K562 (cell line): Measurements from ENCODE around the gene PPAN. TPM values are rescaled to one million over a fixed set of nuclear protein-coding genes. Genes with fewer than 3 reads are reported as not detected.

Experiments used
- ATAC-seq: fragments of 200-7000 bp; cut with Tn5 transposase; 3 replicates; pipeline ENCODE4 v1.9.1; 2020; ENCODE audit warnings: moderate library complexity
- BruUV-seq: library from RNA; stranded (reverse); fragments of 400-500 nt; replicated peaks from 2 replicates; lab custom pipeline; 2021; lab: Mats Ljungman, UMichigan
- CTCF ChIA-PET: fragments of 300-600 bp; formaldehyde crosslinking; extraction: SDS; loops from one replicate; lab custom pipeline; 2021; ENCODE audit warnings: low intra/inter-chr PET ratio; lab: Yijun Ruan, JAX
- POLR2A ChIA-PET: fragments of 300-600, 350-650 bp; sonication (Branson Sonifier 250); formaldehyde crosslinking; extraction: SDS; loops from one replicate; lab custom pipeline; 2021; ENCODE audit warnings: antibody characterized with exemption, inconsistent platforms; lab: Yijun Ruan, JAX
- DNase-seq, 4 experiments: peaks; one replicate each; pipeline versions ENCODE4 v3.0.0 to v3.0.0-alpha.2; 2011 to 2018; ENCODE audit warnings: low spot score in 3 of 4, mixed read lengths in 3 of 4; ENCODE audit errors: extremely low read depth in 1 of 4
- FAIRE-seq: peaks from 2 replicates; lab custom pipeline; 2011; peaks lifted over from hg19 to GRCh38; lab: Jason Lieb, UNC
- H2AFZ ChIP-seq: 2 replicates; pipeline ENCODE4 v1.6.0; 2011; ENCODE audit warnings: low read depth, low read length, control low read depth, inconsistent platforms
- H3K27ac ChIP-seq: fragments of 200-600 bp; 3 replicates; pipeline ENCODE4 v1.8.0; 2011; ENCODE audit warnings: low read depth, mild to moderate bottlenecking, control low read depth, inconsistent platforms, low read length, moderate library complexity, mixed read lengths; ENCODE audit errors: extremely low read depth
- H3K27me3 ChIP-seq, 2 experiments: fragments of 300-600 bp in 1 of 2; 2 replicates in 1 of 2; 3 replicates in 1 of 2; pipeline versions ENCODE4 v1.6.0 to v1.8.0; 2011; ENCODE audit warnings: inconsistent platforms in 2 of 2, low read length in 2 of 2, mild to moderate bottlenecking in 1 of 2, mixed read lengths in 1 of 2, moderate library complexity in 1 of 2; ENCODE audit not compliant: control insufficient read depth in 2 of 2, insufficient read depth in 2 of 2
- H3K36me3 ChIP-seq: fragments of 300-600 bp; 3 replicates; pipeline ENCODE4 v1.8.0; 2011; ENCODE audit warnings: mild to moderate bottlenecking, low read length, inconsistent platforms; ENCODE audit not compliant: control insufficient read depth, insufficient read depth
- H3K4me1 ChIP-seq, 2 experiments: fragments of 200-600 bp in 1 of 2; replicated peaks in 1 of 2; 2 replicates in 1 of 2; 3 replicates in 1 of 2; pipeline versions ENCODE4 v1.5.1 to v1.8.0; 2011; ENCODE audit warnings: inconsistent platforms in 2 of 2, low read length in 2 of 2, mild to moderate bottlenecking in 1 of 2, mixed read lengths in 1 of 2, moderate library complexity in 1 of 2; ENCODE audit not compliant: control insufficient read depth in 2 of 2, insufficient read depth in 2 of 2
- H3K4me2 ChIP-seq: 2 replicates; pipeline ENCODE4 v1.6.1; 2011; ENCODE audit warnings: low read length, control low read depth, inconsistent platforms, mixed read lengths; ENCODE audit not compliant: insufficient read depth
- H3K4me3 ChIP-seq: fragments of 200-600 bp; sonication (generic), shearing (Covaris generic); 2 replicates; pipeline ENCODE4 v1.5.1; 2016; ENCODE audit warnings: control low read depth, inconsistent platforms
- H3K79me2 ChIP-seq: fragments of 200-600 bp; 3 replicates; pipeline ENCODE4 v1.8.0; 2011; ENCODE audit warnings: low read length, inconsistent platforms; ENCODE audit not compliant: control insufficient read depth, insufficient read depth
- H3K9ac ChIP-seq, 2 experiments: 2 replicates each; pipeline versions ENCODE4 v1.6.0 to v1.6.1; 2011; ENCODE audit warnings: low read depth in 2 of 2, low read length in 2 of 2, control low read depth in 1 of 2, inconsistent platforms in 1 of 2, mild to moderate bottlenecking in 1 of 2, mixed read lengths in 1 of 2; ENCODE audit not compliant: insufficient read depth in 1 of 2
- H3K9me1 ChIP-seq: one replicate; pipeline ENCODE4 v1.6.0; 2011; ENCODE audit warnings: inconsistent platforms, mild to moderate bottlenecking, low read length, moderate library complexity; ENCODE audit not compliant: control insufficient read depth, insufficient read depth
- H3K9me3 ChIP-seq: replicated peaks from 2 replicates; pipeline ENCODE4 v1.5.1; 2011; ENCODE audit warnings: low read depth, low read length, inconsistent platforms; ENCODE audit not compliant: control insufficient read depth, insufficient read depth
- H4K20me1 ChIP-seq: replicated peaks from 2 replicates; pipeline ENCODE4 v1.6.1; 2011; ENCODE audit warnings: low read length, inconsistent platforms, mixed read lengths; ENCODE audit not compliant: control insufficient read depth, insufficient read depth
- EHMT2 ChIP-seq: fragments of 450-650 bp; IDR thresholded peaks from 2 replicates; pipeline ENCODE4 v1.6.1; 2018; ENCODE audit warnings: antibody characterized with exemption
- FOXA1 ChIP-seq: fragments of 450-650 bp; IDR thresholded peaks from 2 replicates; pipeline ENCODE4 v1.6.1; 2016; ENCODE audit warnings: mild to moderate bottlenecking, borderline replicate concordance
- KAT2B ChIP-seq: IDR thresholded peaks from one replicate; pipeline ENCODE4 v1.6.1; 2012; ENCODE audit warnings: low read depth, mild to moderate bottlenecking, control low read depth, inconsistent platforms, low read length, moderate library complexity
- MAFG ChIP-seq: fragments of 450-650 bp; conservative IDR thresholded peaks from 2 replicates; pipeline ENCODE4 v1.6.1; 2016; ENCODE audit warnings: missing genetic modification characterization, missing compliant biosample characterization
- NFYB ChIP-seq: IDR thresholded peaks from 2 replicates; pipeline ENCODE4 v1.6.1; 2011; ENCODE audit warnings: mild to moderate bottlenecking, moderate library complexity; ENCODE audit not compliant: insufficient read length; ENCODE audit errors: extremely low read depth
- SAP30 ChIP-seq: fragments of 200-600 bp; sonication (generic); IDR thresholded peaks from 2 replicates; pipeline ENCODE4 v1.6.1; 2012; ENCODE audit warnings: borderline replicate concordance, low read depth, mild to moderate bottlenecking, moderate library complexity, low read length, control low read depth, inconsistent platforms; ENCODE audit not compliant: insufficient read depth, poor library complexity, severe bottlenecking
- SMARCE1 ChIP-seq: fragments of 450-650 bp; IDR thresholded peaks from 2 replicates; pipeline ENCODE4 v1.7.1; 2016; ENCODE audit warnings: mild to moderate bottlenecking
- SREBF2 ChIP-seq: sonication (generic); formaldehyde crosslinking; IDR thresholded peaks from 2 replicates; pipeline ENCODE4 v1.4.0; 2020; ENCODE audit warnings: mild to moderate bottlenecking, missing genetic modification reagents
- ZNF695 ChIP-seq: fragments of 450-650 bp; formaldehyde crosslinking; IDR thresholded peaks from 2 replicates; pipeline ENCODE4 v1.4.0; 2020; ENCODE audit warnings: mild to moderate bottlenecking, moderate library complexity
- WGBS: fragments of 100-300 bp; shearing (Covaris generic); methylation state at CpG from one replicate; pipeline ENCODE4 v1.1.6; 2016; ENCODE audit warnings: low coverage, mixed read lengths; ENCODE audit not compliant: insufficient coverage; ENCODE audit errors: missing lambda C conversion rate; 5-methylcytosine and 5-hydroxymethylcytosine counted together
- in situ Hi-C: fragments of 300-500 bp; cut with MboI; formaldehyde crosslinking; loops from 4 replicates; pipeline ENCODE4 v1.15.0; 2018; ENCODE audit warnings: inconsistent platforms, mixed read lengths
- intact Hi-C: fragments of 100-400 bp; cut with micrococcal nuclease; formaldehyde crosslinking; loops from 2 replicates; pipeline ENCODE4 v1.14.2; 2022
- polyA plus RNA-seq, 8 experiments: library from polyadenylated mRNA; depleted of rRNA in 4 of 8; stranded (reverse) in 5 of 8; unstranded in 3 of 8; fragments of >200 nt; fragmentation: Nextera tagmentation in 2 of 8; fragmentation: Illumina TruSeq in 1 of 8; extraction: Ambion mirVana in 2 of 8; extraction: Trizol in 1 of 8; gene quantifications; 2 replicates each; pipeline versions ENCODE4 v1.2.1 to v1.2.3, GENCODE V29; 2011 to 2014; ENCODE audit warnings: inconsistent platforms in 1 of 8, missing spikeins in 1 of 8
- total RNA-seq, 7 experiments: library from RNA; depleted of rRNA in 6 of 7; stranded (reverse); fragments of >200 nt in 6 of 7; fragmentation: Illumina TruSeq in 2 of 7; extraction: Trizol in 2 of 7; gene quantifications; 2 replicates each; pipeline versions ENCODE4 v1.2.1 to v1.2.3, GENCODE V29; 2011 to 2021; ENCODE audit warnings: low replicate concordance in 1 of 7
- TF ChIP-seq, protein P1 (sequence below), 3 experiments: fragments of 200-800 bp in 1 of 3; fragments of 250-450 bp in 1 of 3; fragments of 450-650 bp in 1 of 3; sonication (Bioruptor Pico) in 1 of 3; sonication (Bioruptor generic) in 1 of 3; formaldehyde crosslinking in 1 of 3; IDR thresholded peaks; 2 replicates each; pipeline versions ENCODE4 v1.6.1 to v1.8.0; 2016 to 2022; ENCODE audit warnings: mild to moderate bottlenecking in 2 of 3, missing genetic modification characterization in 2 of 3, missing compliant biosample characterization in 1 of 3, moderate library complexity in 1 of 3

PPAN gene
- total and polyA plus RNA-seq, 9 of the 15 experiments (the other 6 are each of a cell fraction or from before 2014, with no cell fraction given): 2.2 to 129 (median 59.1) TPM

DNA sequence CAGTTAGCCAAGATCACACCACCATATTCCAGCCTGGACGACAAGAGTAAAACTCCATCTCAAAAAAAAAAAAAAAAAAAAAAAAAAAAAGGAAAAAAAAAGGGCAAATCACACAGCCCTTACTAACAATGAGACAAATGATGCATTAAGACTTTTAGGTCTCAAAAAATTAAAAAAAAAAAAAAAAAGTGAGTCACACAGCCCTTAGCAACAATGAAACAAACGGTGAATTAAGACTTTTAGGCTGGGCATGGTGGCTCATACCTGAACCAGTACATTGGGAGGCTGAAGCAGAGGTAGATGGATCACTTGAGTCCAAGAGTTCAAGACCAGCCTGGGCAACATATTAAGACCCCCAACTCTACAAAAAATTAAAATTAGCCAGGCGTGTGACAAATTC lies 45.9 kb downstream of the PPAN start:
- CTCF ChIA-PET: no interaction called here
- no peak overlapping the region for H3K27ac ChIP-seq
- H3K4me2 ChIP-seq: no peak overlapping the region
- DNase-seq (no peak), FAIRE-seq (no peak), ATAC-seq (no peak)
- H3K9me1 ChIP-seq: no peaks in the 10 kb centered on the region
- intact Hi-C loops: no loop called here
- in situ Hi-C loops: no loop called here
- H2AFZ ChIP-seq: no peak overlapping the region
- H4K20me1 ChIP-seq: no peaks in the 10 kb centered on the region; the same call in 1 of the 2 replicates
- no peaks in the 10 kb centered on the region for H3K4me1 ChIP-seq
- peaks cover 92% of the 10 kb centered on the region for H3K36me3 ChIP-seq
- POLR2A ChIA-PET: no interaction called here
- no peaks in the 10 kb centered on the region for H3K79me2 ChIP-seq
- H3K4me3 ChIP-seq: no peak overlapping the region
- H3K27me3 ChIP-seq: no peaks in the 10 kb centered on the region
- TF ChIP-seq MAFG: no peak
- TF ChIP-seq, protein P1, sequence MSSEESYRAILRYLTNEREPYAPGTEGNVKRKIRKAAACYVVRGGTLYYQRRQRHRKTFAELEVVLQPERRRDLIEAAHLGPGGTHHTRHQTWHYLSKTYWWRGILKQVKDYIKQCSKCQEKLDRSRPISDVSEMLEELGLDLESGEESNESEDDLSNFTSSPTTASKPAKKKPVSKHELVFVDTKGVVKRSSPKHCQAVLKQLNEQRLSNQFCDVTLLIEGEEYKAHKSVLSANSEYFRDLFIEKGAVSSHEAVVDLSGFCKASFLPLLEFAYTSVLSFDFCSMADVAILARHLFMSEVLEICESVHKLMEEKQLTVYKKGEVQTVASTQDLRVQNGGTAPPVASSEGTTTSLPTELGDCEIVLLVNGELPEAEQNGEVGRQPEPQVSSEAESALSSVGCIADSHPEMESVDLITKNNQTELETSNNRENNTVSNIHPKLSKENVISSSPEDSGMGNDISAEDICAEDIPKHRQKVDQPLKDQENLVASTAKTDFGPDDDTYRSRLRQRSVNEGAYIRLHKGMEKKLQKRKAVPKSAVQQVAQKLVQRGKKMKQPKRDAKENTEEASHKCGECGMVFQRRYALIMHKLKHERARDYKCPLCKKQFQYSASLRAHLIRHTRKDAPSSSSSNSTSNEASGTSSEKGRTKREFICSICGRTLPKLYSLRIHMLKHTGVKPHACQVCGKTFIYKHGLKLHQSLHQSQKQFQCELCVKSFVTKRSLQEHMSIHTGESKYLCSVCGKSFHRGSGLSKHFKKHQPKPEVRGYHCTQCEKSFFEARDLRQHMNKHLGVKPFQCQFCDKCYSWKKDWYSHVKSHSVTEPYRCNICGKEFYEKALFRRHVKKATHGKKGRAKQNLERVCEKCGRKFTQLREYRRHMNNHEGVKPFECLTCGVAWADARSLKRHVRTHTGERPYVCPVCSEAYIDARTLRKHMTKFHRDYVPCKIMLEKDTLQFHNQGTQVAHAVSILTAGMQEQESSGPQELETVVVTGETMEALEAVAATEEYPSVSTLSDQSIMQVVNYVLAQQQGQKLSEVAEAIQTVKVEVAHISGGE (CRISPR knock-in tag; IDR thresholded peaks at IDR 0.05): no peak
- TF ChIP-seq ZNF695 (CRISPR knock-in tag): no peak
- TF ChIP-seq EHMT2: no peak
- no peak for TF ChIP-seq FOXA1
- no peak for TF ChIP-seq SAP30
- TF ChIP-seq SMARCE1: no peak
- no peak for TF ChIP-seq KAT2B
- TF ChIP-seq NFYB: no peak
- TF ChIP-seq SREBF2 (CRISPR knock-in tag): no peak
- no peaks in the 10 kb centered on the region for H3K9me3 ChIP-seq
- no TSS peak for BruUV-seq
- 96% methylated on average over 3 of the region's 3 CpGs for WGBS
- no peak overlapping the region for H3K9ac ChIP-seq
